A673 (cell line): ENCODE results near the gene TEDDM1.

Source experiments
- CTCF ChIP-seq: fragments of 300-800, 200-600 bp; sonication (generic); conservative IDR thresholded peaks from 2 replicates; pipeline ENCODE4 v1.5.1; 2017; ENCODE audit warnings: low read depth, mild to moderate bottlenecking, antibody characterized with exemption, low read length, moderate library complexity, mixed read lengths
- EZH2 ChIP-seq: fragments of 200-600 bp; sonication (generic); IDR thresholded peaks from 2 replicates; pipeline ENCODE4 v1.6.1; 2017; ENCODE audit warnings: borderline replicate concordance, low read depth, mild to moderate bottlenecking, mixed read lengths, antibody characterized with exemption, low read length; ENCODE audit not compliant: poor library complexity, severe bottlenecking

- TF ChIP-seq CTCF, result no peak
- TF ChIP-seq EZH2, result no peak
Observed at GRCh38 chr1:182357171-182357570, 43.3 kb downstream of the TEDDM1 start.
